ENCODE results near the gene CASD1.

DNA sequence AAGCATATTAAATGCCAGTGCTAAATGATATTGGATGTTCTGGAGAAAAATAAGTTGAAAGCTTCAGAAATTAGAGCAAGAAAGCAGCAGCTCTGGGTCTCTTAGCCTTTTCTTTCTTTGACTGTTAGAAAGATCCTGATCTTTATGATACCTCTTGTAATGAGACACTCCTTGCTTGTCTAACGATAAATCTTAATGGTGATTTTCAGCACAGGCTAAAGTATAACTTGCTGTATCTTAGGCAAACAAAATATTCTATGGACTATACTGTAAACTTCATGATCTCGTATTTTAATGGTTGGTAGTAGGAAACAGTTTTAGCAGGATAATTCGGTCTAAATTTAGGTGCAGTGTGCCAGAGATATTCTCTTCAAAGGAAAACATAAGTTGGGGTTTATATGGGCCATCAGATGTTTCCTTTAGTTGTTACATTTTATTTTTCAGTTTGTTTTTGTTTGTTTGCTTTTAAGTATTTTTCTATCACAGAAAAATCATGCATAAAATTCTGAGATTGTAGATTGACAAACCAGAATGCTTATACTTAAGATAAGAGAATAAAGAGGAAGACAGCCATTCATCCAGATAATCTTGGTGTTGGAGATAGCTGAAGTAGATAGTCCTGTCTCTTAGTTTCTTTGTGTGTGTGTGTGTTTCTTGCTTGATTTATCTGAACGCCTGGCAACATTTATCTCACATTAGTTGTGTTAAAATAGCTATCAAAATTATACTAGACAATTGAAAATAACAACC, 4.7 kb downstream of the CASD1 start:
- no peak for TF ChIP-seq EP300 (IDR thresholded peaks at IDR 0.05)
- TF ChIP-seq, protein P1, sequence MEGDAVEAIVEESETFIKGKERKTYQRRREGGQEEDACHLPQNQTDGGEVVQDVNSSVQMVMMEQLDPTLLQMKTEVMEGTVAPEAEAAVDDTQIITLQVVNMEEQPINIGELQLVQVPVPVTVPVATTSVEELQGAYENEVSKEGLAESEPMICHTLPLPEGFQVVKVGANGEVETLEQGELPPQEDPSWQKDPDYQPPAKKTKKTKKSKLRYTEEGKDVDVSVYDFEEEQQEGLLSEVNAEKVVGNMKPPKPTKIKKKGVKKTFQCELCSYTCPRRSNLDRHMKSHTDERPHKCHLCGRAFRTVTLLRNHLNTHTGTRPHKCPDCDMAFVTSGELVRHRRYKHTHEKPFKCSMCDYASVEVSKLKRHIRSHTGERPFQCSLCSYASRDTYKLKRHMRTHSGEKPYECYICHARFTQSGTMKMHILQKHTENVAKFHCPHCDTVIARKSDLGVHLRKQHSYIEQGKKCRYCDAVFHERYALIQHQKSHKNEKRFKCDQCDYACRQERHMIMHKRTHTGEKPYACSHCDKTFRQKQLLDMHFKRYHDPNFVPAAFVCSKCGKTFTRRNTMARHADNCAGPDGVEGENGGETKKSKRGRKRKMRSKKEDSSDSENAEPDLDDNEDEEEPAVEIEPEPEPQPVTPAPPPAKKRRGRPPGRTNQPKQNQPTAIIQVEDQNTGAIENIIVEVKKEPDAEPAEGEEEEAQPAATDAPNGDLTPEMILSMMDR (IDR thresholded peaks at IDR 0.05): no peak
- no peak for TF ChIP-seq POLR2AphosphoS5 (IDR thresholded peaks at IDR 0.05)
